ENCODE results near the gene CAMK1G.

GRCh38 chr1:209609791-209610630 lies 26.5 kb downstream of the CAMK1G start:
- TF ChIP-seq EZH2 (IDR thresholded peaks at IDR 0.05; ENCODE audit: borderline replicate concordance, control insufficient read depth, low read depth, low read length) (no peak), POLR2A (IDR thresholded peaks at IDR 0.05; ENCODE audit: low read depth, low read length) (no peak), TARDBP (IDR thresholded peaks at IDR 0.05; ENCODE audit: borderline replicate concordance) (no peak), SKIL (IDR thresholded peaks at IDR 0.05; ENCODE audit: low read depth, poor library complexity, severe bottlenecking) (no peak), CTCF (IDR thresholded peaks at IDR 0.05 in 2 of 3, conservative IDR thresholded peaks at IDR 0.05 in 1 of 3; ENCODE audit: control insufficient read depth in 2 of 3, extremely low read depth in 1 of 3, insufficient read depth in 1 of 3, low read depth in 3 of 3, low read length in 3 of 3) (no peak), CHD2 (IDR thresholded peaks at IDR 0.05; ENCODE audit: borderline replicate concordance, low read depth, low read length) (no peak), IKZF1 (conservative IDR thresholded peaks at IDR 0.05) (no peak), SIN3A (IDR thresholded peaks at IDR 0.05; ENCODE audit: low read depth, low read length) (no peak), YBX1 (IDR thresholded peaks at IDR 0.05) (no peak), SREBF2 (IDR thresholded peaks at IDR 0.05; ENCODE audit: low read length) (no peak), POLR2AphosphoS5 (IDR thresholded peaks at IDR 0.05; ENCODE audit: low read length) (no peak), RFX5 (IDR thresholded peaks at IDR 0.05; ENCODE audit: low read depth, low read length) (no peak), EP300 (IDR thresholded peaks at IDR 0.05; ENCODE audit: borderline replicate concordance in 1 of 2, control insufficient read depth in 1 of 2, low read depth in 2 of 2, low read length in 2 of 2) (no peak)

Measured in GM12878 (cell line).